Measurements from ENCODE around the gene MSI2. TPM values are rescaled to one million over a fixed set of nuclear protein-coding genes. Genes with fewer than 3 reads are reported as not detected.

The MSI2 gene
- total RNA-seq, 3 donors from 2014 or later: 13.4 to 89.1 (median 71.1) TPM

DNA sequence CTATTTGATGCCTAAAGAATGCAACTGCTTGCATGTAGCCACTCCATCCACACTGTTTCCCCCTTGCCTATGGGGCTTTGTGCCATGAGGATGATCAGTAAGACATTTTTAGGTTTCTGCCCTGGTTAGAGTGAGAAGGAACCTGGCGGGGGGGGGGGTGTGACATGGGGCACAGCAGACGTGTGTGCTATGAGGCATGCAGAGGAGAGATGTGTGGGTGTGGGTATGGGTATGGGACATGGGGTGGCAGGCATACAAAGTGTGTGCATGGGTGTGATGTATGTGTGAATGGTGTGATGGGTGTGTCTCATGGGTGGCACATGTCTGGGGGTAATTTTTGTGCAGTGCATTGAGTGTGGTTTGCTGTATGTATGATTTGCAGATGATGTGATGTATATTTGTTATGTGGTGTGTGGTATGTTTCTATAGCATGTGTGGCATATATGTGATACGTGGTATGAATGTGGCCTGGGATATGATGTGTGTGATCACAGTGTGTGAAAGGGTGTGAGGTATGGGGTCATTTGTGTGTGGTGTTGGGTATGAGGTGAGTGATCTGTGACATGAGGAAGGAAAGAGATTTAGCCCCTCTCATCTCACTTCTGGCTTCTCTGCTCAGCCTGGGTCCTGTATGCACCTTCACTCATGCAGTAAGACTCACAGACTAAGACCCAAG, 473.8 kb downstream of the MSI2 start:
- Histone ChIP-seq H3K27ac (no peak overlapping the region), H3K9me3 (no peaks in the 10 kb centered on the region), H3K27me3 (no peaks in the 10 kb centered on the region), H3K4me1 (no peaks in the 10 kb centered on the region), H3K36me3 (no peaks in the 10 kb centered on the region), H3K4me3 (no peak overlapping the region)
- no peak for DNase-seq (ENCODE audit: low spot score in 2 of 2)
- intact Hi-C loops (cut with DNase I; ENCODE audit: low total_unique reads): no loop called here
- TF ChIP-seq, protein P1, sequence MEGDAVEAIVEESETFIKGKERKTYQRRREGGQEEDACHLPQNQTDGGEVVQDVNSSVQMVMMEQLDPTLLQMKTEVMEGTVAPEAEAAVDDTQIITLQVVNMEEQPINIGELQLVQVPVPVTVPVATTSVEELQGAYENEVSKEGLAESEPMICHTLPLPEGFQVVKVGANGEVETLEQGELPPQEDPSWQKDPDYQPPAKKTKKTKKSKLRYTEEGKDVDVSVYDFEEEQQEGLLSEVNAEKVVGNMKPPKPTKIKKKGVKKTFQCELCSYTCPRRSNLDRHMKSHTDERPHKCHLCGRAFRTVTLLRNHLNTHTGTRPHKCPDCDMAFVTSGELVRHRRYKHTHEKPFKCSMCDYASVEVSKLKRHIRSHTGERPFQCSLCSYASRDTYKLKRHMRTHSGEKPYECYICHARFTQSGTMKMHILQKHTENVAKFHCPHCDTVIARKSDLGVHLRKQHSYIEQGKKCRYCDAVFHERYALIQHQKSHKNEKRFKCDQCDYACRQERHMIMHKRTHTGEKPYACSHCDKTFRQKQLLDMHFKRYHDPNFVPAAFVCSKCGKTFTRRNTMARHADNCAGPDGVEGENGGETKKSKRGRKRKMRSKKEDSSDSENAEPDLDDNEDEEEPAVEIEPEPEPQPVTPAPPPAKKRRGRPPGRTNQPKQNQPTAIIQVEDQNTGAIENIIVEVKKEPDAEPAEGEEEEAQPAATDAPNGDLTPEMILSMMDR (IDR thresholded peaks at IDR 0.05): no peak

DNA sequence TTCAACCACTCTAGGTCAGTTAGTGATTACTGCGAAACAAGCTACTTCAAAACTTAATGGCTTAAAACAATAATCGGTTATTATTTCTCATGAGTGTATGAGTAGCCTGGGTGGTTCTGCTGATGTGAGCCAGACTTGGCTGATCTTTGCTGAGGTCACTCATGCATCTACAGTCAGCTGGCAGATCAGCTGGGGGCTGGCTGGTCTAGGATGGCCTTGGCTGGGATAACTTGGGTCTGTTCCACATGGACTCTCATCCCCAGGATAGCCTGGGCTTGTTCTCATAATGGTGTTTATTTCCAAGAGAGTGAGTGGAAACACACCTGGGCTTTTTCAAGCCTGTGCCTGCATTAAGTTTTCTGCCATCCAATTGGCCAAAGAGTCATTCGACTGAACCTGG, 475.7 kb downstream of the MSI2 start:
- TF ChIP-seq, protein P1 (IDR thresholded peaks at IDR 0.05): no peak
- TF ChIP-seq POLR2A (IDR thresholded peaks at IDR 0.05) (no peak), POLR2AphosphoS5 (IDR thresholded peaks at IDR 0.05) (no peak)
- H3K36me3 ChIP-seq: no peaks in the 10 kb centered on the region
- H3K4me3 ChIP-seq: no peak overlapping the region
- no peak overlapping the region for H3K27ac ChIP-seq
- no peak for DNase-seq (ENCODE audit: low spot score in 2 of 2)
- no peaks in the 10 kb centered on the region for H3K27me3 ChIP-seq
- intact Hi-C loops (cut with DNase I; ENCODE audit: low total_unique reads): loop anchor here (2.0 kb wide), 1 partner anchor 51 kb away; no protein-coding TSS in a partner anchor
- H3K9me3 ChIP-seq: no peaks in the 10 kb centered on the region
- no peaks in the 10 kb centered on the region for H3K4me1 ChIP-seq

DNA sequence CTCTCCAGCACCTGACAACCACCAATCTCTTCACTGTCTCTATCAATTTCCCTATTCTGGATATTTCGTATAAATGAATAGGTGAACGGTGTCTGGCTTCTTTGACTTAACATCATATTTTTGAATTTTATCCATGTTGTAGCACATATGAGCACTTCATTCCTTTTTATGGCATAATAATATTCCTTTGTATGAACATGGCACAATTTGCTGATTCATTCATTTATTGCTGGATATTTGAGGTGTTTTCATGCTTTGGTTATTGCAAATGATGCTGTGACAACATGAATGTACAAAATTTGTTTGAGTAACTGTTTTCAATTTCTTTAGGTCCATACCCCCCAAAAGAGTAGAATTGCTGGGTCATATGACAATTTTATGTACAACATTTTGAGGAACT, 476.8 kb downstream of the MSI2 start:
- H3K4me3 ChIP-seq: no peak overlapping the region
- no peak overlapping the region for H3K27ac ChIP-seq
- intact Hi-C loops (cut with DNase I; ENCODE audit: low total_unique reads): loop anchor here (2.0 kb wide), 1 partner anchor 52 kb away; no protein-coding TSS in a partner anchor
- TF ChIP-seq, protein P1 (IDR thresholded peaks at IDR 0.05): no peak
- no peak for TF ChIP-seq POLR2AphosphoS5 (IDR thresholded peaks at IDR 0.05)
- TF ChIP-seq POLR2A (IDR thresholded peaks at IDR 0.05): no peak
- H3K9me3 ChIP-seq: no peaks in the 10 kb centered on the region
- H3K36me3 ChIP-seq: no peaks in the 10 kb centered on the region
- no peak for DNase-seq (ENCODE audit: low spot score in 2 of 2)
- no peaks in the 10 kb centered on the region for H3K27me3 ChIP-seq
- no peaks in the 10 kb centered on the region for H3K4me1 ChIP-seq

Other genes starting within 250 kb of the MSI2 start
- 10 to 100 TPM; 38.1 to 87.7 (median 63.9) TPM for gene AKAP1, start 171.3 kb upstream of the MSI2 start, total RNA-seq